ENCODE results near the gene CD80. TPM values are rescaled to one million over a fixed set of nuclear protein-coding genes. Genes with fewer than 3 reads are reported as not detected.

CD80 gene
- total RNA-seq, 4 donors from 2014 or later, result 0.65 to 4.4 (median 2.0) TPM

DNA sequence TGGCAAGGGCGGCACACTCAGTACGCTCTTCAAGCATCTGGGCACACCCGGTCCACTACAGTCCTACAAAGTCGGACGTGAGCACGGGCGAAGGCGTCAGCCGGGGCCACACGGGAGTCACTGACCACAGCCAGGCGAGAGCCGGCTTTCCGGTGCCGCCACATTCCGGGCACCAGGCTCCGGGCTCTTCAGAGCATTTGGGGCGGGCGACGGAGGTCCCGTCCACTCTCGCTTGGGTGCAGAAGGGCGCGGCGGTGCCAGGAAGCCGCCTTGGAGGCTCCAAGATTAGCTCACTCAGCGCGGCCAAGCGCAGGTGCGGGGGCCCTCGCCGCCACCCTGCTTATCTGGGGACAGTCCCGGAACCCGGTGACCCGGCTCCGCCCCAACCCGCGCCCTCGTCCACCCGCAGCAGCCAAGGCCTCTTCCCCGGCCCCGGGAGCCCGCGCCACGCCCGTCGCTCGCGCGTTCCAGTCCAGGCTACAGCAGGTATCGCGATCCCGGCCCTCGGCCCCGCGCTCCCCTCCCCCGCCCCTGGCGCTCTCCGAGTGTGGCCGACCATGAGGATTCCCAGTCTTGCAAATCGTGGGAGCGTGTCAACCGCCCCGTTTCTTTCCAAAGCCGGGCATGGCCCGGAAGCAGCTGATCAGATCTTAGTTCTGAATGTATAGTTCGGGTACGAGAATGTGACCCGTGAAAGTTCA, 20.1 kb upstream of the CD80 start, which contains the start of gene ADPRH:
Gene ADPRH, plus strand, starts transcription at position 127 of the 701 bp plus-strand sequence. CDS start 2,678 bp downstream, outside the sequence.
- TF ChIP-seq, protein P1, sequence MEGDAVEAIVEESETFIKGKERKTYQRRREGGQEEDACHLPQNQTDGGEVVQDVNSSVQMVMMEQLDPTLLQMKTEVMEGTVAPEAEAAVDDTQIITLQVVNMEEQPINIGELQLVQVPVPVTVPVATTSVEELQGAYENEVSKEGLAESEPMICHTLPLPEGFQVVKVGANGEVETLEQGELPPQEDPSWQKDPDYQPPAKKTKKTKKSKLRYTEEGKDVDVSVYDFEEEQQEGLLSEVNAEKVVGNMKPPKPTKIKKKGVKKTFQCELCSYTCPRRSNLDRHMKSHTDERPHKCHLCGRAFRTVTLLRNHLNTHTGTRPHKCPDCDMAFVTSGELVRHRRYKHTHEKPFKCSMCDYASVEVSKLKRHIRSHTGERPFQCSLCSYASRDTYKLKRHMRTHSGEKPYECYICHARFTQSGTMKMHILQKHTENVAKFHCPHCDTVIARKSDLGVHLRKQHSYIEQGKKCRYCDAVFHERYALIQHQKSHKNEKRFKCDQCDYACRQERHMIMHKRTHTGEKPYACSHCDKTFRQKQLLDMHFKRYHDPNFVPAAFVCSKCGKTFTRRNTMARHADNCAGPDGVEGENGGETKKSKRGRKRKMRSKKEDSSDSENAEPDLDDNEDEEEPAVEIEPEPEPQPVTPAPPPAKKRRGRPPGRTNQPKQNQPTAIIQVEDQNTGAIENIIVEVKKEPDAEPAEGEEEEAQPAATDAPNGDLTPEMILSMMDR (IDR thresholded peaks at IDR 0.05; ENCODE audit: low read depth), result no peak

DNA sequence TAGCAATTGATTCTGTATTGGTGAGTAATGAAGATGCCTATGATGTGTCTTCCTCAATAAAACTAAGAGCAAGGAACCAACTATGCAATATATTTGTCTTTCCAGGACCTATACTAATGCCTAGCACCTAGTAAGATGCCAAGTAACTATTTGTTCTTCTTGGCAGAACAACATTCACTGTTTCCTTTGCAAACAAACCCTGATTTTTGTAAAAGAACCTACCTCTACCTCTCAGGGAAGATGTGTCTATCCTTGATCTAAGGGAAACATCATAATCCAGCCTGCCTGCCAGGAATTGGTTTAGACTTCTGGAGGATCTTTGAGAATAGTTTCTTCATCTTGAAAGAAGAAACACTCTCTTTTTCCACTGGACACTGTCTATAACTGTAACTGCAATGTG, 16.1 kb upstream of the CD80 start:
- TF ChIP-seq, protein P1 (IDR thresholded peaks at IDR 0.05; ENCODE audit: low read depth), result no peak

DNA sequence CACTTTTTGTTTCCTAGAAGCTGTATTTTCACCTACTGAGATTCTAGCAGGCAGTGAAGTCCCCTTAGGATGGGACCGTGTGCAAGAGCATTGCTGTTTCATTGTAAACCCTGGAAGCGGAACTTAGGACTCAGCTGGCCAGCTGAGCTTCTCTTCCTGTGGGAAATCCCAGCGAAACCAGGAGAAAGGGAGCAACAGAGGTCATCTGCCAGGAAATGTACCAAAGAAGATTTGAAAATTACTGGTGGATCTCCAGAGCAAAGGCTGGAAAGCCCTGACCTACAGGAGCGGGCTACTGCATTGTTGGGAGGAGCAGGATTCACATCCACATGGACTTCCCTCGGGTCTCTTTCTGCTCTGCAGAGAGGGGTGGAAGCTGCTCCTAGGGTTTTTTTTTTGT, 12.3 kb upstream of the CD80 start:
- TF ChIP-seq, protein P1 (IDR thresholded peaks at IDR 0.05; ENCODE audit: low read depth), result no peak

DNA sequence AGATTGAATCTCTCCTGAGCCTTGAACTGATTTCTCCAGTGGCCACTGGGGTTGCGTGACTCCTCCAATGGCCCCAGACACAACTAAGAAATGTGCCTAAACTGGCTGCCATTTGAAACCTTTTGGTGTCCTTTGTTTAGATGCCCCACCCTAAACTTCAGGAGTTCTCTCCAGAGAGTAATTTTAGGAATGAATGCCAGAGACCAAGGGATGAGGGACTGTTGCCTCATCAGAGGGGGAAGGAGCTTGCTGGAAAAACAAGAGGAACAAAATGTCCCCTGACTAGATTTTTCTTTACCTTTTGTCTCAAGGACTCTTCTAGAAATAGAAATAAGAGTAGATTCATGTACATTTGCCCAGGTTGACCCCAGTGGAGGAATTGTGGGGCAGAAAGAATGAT, 11.8 kb upstream of the CD80 start:
- TF ChIP-seq, protein P1 (IDR thresholded peaks at IDR 0.05; ENCODE audit: low read depth), result no peak

DNA sequence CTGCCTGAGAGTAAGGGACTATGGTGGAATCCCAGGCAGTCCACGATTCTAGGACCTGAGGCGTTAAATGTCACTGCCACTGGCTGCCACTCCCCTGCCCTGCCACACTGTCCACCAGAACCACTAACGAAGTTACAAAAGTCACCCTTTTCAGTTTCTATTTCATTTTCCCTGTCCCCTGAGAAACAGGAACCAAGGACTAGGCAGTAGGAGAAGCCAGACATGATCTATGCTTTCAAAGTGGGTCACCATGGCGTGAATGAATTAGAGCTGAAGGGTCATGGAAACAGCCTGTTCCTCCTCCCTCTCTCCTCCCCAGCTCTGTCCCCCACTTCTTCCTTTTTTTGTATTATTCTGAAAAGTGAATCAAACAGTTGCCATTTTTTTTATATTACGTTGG, 10.8 kb upstream of the CD80 start:
- TF ChIP-seq, protein P1 (IDR thresholded peaks at IDR 0.05; ENCODE audit: low read depth), result no peak

DNA sequence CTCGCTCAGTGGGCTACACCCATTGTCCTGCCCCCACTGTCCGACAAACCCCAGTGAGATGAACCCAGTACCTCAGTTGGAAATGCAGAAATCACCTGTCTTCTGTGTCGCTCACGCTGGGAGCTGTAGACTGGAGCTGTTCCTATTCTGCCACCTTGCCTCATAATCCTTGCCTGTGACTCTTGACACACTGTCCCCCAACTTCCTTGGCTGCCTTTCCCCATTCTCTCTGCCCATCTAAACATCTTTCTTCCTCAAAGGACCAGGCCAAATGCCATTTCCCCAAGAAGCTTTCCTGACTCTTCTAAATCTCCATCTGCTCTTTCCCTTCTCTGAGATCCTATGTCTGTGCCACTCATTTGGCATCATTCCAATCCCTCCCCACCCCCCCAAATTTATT, 9.7 kb upstream of the CD80 start:
- TF ChIP-seq, protein P1 (IDR thresholded peaks at IDR 0.05; ENCODE audit: low read depth), result no peak

DNA sequence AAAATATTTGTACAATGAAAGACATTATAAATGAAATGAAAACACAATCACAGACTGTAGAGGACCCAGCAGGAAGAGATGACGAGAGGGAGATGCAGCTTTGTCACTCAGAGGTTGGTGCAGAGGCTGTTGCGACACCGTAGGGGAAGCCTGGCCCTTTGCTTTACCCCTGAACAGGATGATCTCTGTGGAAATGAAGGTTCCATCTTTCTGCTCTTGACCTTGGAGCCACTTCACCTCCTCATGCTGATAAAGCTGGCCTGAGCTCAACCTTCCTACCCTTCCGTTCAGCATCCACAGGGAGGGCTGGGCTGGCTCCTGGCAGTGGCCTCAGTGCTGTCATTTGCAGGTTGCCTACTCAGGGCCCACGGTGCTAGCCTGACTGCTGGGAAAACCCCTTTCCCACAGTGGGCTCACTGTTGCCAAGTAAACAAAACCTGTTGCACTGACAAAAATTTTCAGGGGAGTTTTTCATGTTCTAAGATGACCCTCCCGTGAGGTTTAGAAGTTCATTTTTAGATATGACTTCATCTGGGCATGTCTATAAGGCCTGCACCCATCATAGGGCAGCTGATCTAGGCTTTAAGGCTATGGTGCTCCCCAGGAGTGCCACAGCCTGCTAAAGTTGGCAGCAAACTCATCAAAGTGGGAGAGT, 3.0 kb upstream of the CD80 start:
- TF ChIP-seq, protein P1 (IDR thresholded peaks at IDR 0.05; ENCODE audit: low read depth), result no peak
